ENCODE data around the gene CDADC1. TPM values are rescaled to one million over a fixed set of nuclear protein-coding genes. Genes with fewer than 3 reads are reported as not detected.

The CDADC1 gene
- total RNA-seq, 1 donor from 2014 or later = 7.2 TPM

DNA sequence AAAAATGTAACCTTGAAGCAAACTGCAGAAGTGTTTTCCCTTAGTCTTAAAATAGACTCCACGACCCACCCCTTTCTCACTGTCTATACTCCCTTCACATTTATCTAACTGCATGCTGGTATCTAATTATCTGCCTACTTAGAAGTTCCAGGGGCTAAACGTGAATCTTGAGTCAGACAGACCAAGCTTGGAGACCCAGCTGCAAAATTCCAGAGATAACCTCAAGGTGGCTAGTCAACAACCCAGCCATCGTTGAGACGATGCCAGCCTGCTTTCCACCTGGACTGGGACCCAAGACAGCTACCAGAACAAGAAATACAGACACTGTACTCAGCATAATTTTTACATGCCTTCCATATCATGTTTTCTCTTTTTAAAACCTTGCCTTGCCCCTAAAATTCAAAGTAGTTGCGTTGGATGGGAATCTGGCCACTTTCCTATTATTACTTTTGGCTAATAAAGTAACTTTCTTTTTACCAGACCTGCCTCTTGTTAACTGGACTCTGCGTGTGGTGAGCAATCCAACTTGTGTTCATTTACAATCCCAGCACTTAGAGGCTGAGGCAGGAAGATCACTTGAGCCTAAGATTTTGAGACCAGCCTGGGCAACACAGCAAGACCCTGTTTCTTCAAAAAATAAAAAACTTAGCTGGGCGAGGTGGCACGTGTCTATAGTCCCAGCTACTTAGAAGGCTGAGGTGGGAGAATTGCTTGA, 82.3 kb downstream of the CDADC1 start:
- Mint-ChIP-seq H3K4me3 (ENCODE audit: unreplicated experiment) (no peak overlapping the region), H3K36me3 (ENCODE audit: low read depth, unreplicated experiment) (peaks cover 7% of the 10 kb centered on the region), H3K27ac (ENCODE audit: unreplicated experiment) (no peak overlapping the region), H3K4me1 (ENCODE audit: low read depth, unreplicated experiment) (peaks cover 2% of the 10 kb centered on the region), H3K9me3 (ENCODE audit: unreplicated experiment) (no peaks in the 10 kb centered on the region), H3K27me3 (ENCODE audit: low read depth, unreplicated experiment) (no peaks in the 10 kb centered on the region)
- Histone ChIP-seq H3K9ac (ENCODE audit: low read length) (no peak overlapping the region), H2AFZ (ENCODE audit: low read depth, low read length) (no peak overlapping the region), H3K27ac (ENCODE audit: low read depth, low read length) (no peak overlapping the region), H3K9me3 (ENCODE audit: insufficient read depth, low read depth, low read length) (no peaks in the 10 kb centered on the region), H3K4me1 (ENCODE audit: insufficient read depth, low read length) (no peaks in the 10 kb centered on the region), H4K20me1 (ENCODE audit: insufficient read depth, low read length) (no peaks in the 10 kb centered on the region), H3K79me2 (ENCODE audit: insufficient read depth, low read length) (no peaks in the 10 kb centered on the region), H3K27me3 (ENCODE audit: insufficient read depth, low read length) (no peaks in the 10 kb centered on the region), H3K4me2 (ENCODE audit: low read length) (no peak overlapping the region), H3K36me3 (ENCODE audit: insufficient read depth, low read length) (no peaks in the 10 kb centered on the region), H3K4me3 (ENCODE audit: insufficient read depth, low read depth, low read length) (no peak overlapping the region)
- TF ChIP-seq, protein P1, sequence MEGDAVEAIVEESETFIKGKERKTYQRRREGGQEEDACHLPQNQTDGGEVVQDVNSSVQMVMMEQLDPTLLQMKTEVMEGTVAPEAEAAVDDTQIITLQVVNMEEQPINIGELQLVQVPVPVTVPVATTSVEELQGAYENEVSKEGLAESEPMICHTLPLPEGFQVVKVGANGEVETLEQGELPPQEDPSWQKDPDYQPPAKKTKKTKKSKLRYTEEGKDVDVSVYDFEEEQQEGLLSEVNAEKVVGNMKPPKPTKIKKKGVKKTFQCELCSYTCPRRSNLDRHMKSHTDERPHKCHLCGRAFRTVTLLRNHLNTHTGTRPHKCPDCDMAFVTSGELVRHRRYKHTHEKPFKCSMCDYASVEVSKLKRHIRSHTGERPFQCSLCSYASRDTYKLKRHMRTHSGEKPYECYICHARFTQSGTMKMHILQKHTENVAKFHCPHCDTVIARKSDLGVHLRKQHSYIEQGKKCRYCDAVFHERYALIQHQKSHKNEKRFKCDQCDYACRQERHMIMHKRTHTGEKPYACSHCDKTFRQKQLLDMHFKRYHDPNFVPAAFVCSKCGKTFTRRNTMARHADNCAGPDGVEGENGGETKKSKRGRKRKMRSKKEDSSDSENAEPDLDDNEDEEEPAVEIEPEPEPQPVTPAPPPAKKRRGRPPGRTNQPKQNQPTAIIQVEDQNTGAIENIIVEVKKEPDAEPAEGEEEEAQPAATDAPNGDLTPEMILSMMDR (IDR thresholded peaks at IDR 0.05; ENCODE audit: insufficient read depth, low read depth, low read length) = no peak
- no peak for TF ChIP-seq EZH2 (IDR thresholded peaks at IDR 0.05; ENCODE audit: insufficient read depth, low read length)
- DNase-seq (ENCODE audit: low read depth) (no peak), FAIRE-seq (no peak)

DNA sequence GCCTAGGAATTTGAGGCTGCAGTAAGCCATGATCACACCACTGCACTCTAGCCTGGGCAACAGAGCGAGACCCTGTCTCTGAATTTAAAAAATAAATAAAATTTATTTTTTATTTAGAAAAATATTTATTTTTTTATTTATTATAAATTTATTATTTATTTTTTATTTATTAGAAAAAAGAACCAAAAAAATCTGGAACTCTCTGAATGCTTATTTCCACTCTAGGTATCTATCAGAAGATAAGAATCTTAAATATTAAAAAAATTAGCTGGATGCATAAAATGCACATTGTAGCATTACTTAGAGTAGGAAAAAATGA, 82.8 kb downstream of the CDADC1 start:
- Mint-ChIP-seq H3K4me1 (ENCODE audit: low read depth, unreplicated experiment) (peaks cover 2% of the 10 kb centered on the region), H3K9me3 (ENCODE audit: unreplicated experiment) (no peaks in the 10 kb centered on the region), H3K27me3 (ENCODE audit: low read depth, unreplicated experiment) (no peaks in the 10 kb centered on the region), H3K36me3 (ENCODE audit: low read depth, unreplicated experiment) (peaks cover 7% of the 10 kb centered on the region), H3K4me3 (ENCODE audit: unreplicated experiment) (no peak overlapping the region), H3K27ac (ENCODE audit: unreplicated experiment) (no peak overlapping the region)
- no peak overlapping the region for H3K4me3 ChIP-seq (ENCODE audit: insufficient read depth, low read depth, low read length)
- no peak overlapping the region for H3K9ac ChIP-seq (ENCODE audit: low read length)
- H3K9me3 ChIP-seq (ENCODE audit: insufficient read depth, low read depth, low read length) = no peaks in the 10 kb centered on the region
- no peak overlapping the region for H3K4me2 ChIP-seq (ENCODE audit: low read length)
- no peaks in the 10 kb centered on the region for H3K4me1 ChIP-seq (ENCODE audit: insufficient read depth, low read length)
- no peak overlapping the region for H2AFZ ChIP-seq (ENCODE audit: low read depth, low read length)
- no peak for FAIRE-seq
- TF ChIP-seq, protein P1 (IDR thresholded peaks at IDR 0.05; ENCODE audit: insufficient read depth, low read depth, low read length) = no peak
- no peak for TF ChIP-seq EZH2 (IDR thresholded peaks at IDR 0.05; ENCODE audit: insufficient read depth, low read length)
- H4K20me1 ChIP-seq (ENCODE audit: insufficient read depth, low read length) = no peaks in the 10 kb centered on the region
- no peaks in the 10 kb centered on the region for H3K27me3 ChIP-seq (ENCODE audit: insufficient read depth, low read length)
- no peaks in the 10 kb centered on the region for H3K79me2 ChIP-seq (ENCODE audit: insufficient read depth, low read length)
- DNase-seq (ENCODE audit: low read depth) = no peak
- H3K27ac ChIP-seq (ENCODE audit: low read depth, low read length) = no peak overlapping the region
- H3K36me3 ChIP-seq (ENCODE audit: insufficient read depth, low read length) = no peaks in the 10 kb centered on the region

DNA sequence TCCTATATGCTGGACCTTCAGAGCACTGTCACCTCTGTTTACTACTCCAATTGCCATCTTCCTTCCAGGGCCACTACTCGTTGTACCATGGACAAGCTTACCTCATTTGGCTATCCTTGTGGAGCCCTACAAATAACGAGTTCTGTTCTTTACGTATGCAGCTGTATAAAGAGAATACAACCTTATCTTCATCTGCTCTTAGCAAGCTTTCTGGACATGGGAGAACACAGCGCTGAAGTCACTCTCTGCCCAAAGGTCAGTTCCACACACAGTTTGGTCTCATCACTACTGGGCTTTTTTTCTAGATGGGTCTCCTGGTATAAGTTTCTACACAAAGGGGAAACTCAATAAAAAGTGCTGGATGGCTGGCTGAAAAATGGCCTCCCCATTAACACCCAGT, 88.9 kb downstream of the CDADC1 start:
- Mint-ChIP-seq H3K4me3 (ENCODE audit: unreplicated experiment) (no peak overlapping the region), H3K4me1 (ENCODE audit: low read depth, unreplicated experiment) (no peaks in the 10 kb centered on the region), H3K27me3 (ENCODE audit: low read depth, unreplicated experiment) (no peaks in the 10 kb centered on the region), H3K36me3 (ENCODE audit: low read depth, unreplicated experiment) (peaks cover 5% of the 10 kb centered on the region), H3K27ac (ENCODE audit: unreplicated experiment) (no peak overlapping the region), H3K9me3 (ENCODE audit: unreplicated experiment) (no peaks in the 10 kb centered on the region)
- Histone ChIP-seq H3K79me2 (ENCODE audit: insufficient read depth, low read length) (no peaks in the 10 kb centered on the region), H3K4me1 (ENCODE audit: insufficient read depth, low read length) (no peaks in the 10 kb centered on the region), H3K9ac (ENCODE audit: low read length) (no peak overlapping the region), H3K4me3 (ENCODE audit: insufficient read depth, low read depth, low read length) (no peak overlapping the region), H3K9me3 (ENCODE audit: insufficient read depth, low read depth, low read length) (no peaks in the 10 kb centered on the region), H3K27me3 (ENCODE audit: insufficient read depth, low read length) (no peaks in the 10 kb centered on the region), H3K36me3 (ENCODE audit: insufficient read depth, low read length) (no peaks in the 10 kb centered on the region), H2AFZ (ENCODE audit: low read depth, low read length) (no peak overlapping the region), H3K4me2 (ENCODE audit: low read length) (no peak overlapping the region), H4K20me1 (ENCODE audit: insufficient read depth, low read length) (no peaks in the 10 kb centered on the region), H3K27ac (ENCODE audit: low read depth, low read length) (no peak overlapping the region)
- FAIRE-seq (no peak), DNase-seq (ENCODE audit: low read depth) (no peak)
- no peak for TF ChIP-seq EZH2 (IDR thresholded peaks at IDR 0.05; ENCODE audit: insufficient read depth, low read length)
- TF ChIP-seq, protein P1 (IDR thresholded peaks at IDR 0.05; ENCODE audit: insufficient read depth, low read depth, low read length) = no peak
